ENCODE data around the gene RUBCNL. TPM values are rescaled to one million over a fixed set of nuclear protein-coding genes. Genes with fewer than 3 reads are reported as not detected.
A peak's percentile ranks its signal among the peaks of the same experiment; 100 is the strongest.

The RUBCNL gene
- total and polyA plus RNA-seq, 9 of the 15 experiments (the other 6 are each of a cell fraction or from before 2014, with no cell fraction given): 0.04 to 0.35 (median 0.12) TPM; not detected in 3

- TF ChIP-seq REST (IDR thresholded peaks at IDR 0.05; ENCODE audit: borderline replicate concordance) (peak; percentile 72), REST (CRISPR knock-in tag; IDR thresholded peaks at IDR 0.05; ENCODE audit: low read depth) (no peak), NFE2L1 (tag; IDR thresholded peaks at IDR 0.05; ENCODE audit: borderline replicate concordance, low read depth) (no peak), ARID3A (IDR thresholded peaks at IDR 0.05; ENCODE audit: borderline replicate concordance, low read depth, low read length) (no peak), DEAF1 (CRISPR knock-in tag; IDR thresholded peaks at IDR 0.05) (peak; percentile 55), ZNF274 (IDR thresholded peaks at IDR 0.05; ENCODE audit: borderline replicate concordance, low read depth, low read length) (no peak), HNRNPK (IDR thresholded peaks at IDR 0.05; ENCODE audit: low read depth, low read length, poor library complexity, severe bottlenecking) (no peak), PREB (CRISPR knock-in tag; IDR thresholded peaks at IDR 0.05) (no peak), ARNT (IDR thresholded peaks at IDR 0.05) (no peak), STAG1 (CRISPR knock-in tag; IDR thresholded peaks at IDR 0.05; ENCODE audit: borderline replicate concordance) (peak; percentile 55; the same call in 1 of the 2 replicates), ZNF644 (tag; IDR thresholded peaks at IDR 0.05; ENCODE audit: low read depth) (no peak), ZNF124 (CRISPR knock-in tag; IDR thresholded peaks at IDR 0.05) (no peak), ELF1 (tag; IDR thresholded peaks at IDR 0.05) (no peak), XRCC3 (IDR thresholded peaks at IDR 0.05) (no peak), CBX1 (IDR thresholded peaks at IDR 0.05; ENCODE audit: low read depth) (no peak)
Observed at GRCh38 chr13:46321494-46322225, 65.4 kb downstream of the RUBCNL start (continued).

Measured in K562 (cell line).